KG1 (cell line): ENCODE data around the gene PUS3.

Source experiments
- DNase-seq: peaks from one replicate; lab custom pipeline; 2025; lab: John Stamatoyannopoulos, UW

PUS3 gene

GRCh38 chr11:125941267-125941618, 38.2 kb upstream of the PUS3 start:
- no peak for DNase-seq

GRCh38 chr11:125940145-125940544, 37.1 kb upstream of the PUS3 start:
- no peak for DNase-seq

GRCh38 chr11:125939081-125939521, 36.1 kb upstream of the PUS3 start:
- DNase-seq = no peak

GRCh38 chr11:125938418-125938817, 35.4 kb upstream of the PUS3 start:
- no peak for DNase-seq

GRCh38 chr11:125935618-125936199, 32.7 kb upstream of the PUS3 start:
- no peak for DNase-seq

GRCh38 chr11:125935056-125935455, 32.0 kb upstream of the PUS3 start:
- no peak for DNase-seq

GRCh38 chr11:125934473-125934872, 31.5 kb upstream of the PUS3 start:
- no peak for DNase-seq

GRCh38 chr11:125933030-125933813, 30.2 kb upstream of the PUS3 start:
- no peak for DNase-seq

- DNase-seq = no peak
Measured at GRCh38 chr11:125932301-125932700, 29.3 kb upstream of the PUS3 start.

- DNase-seq = no peak
Measured at GRCh38 chr11:125931668-125932067, 28.7 kb upstream of the PUS3 start.

- no peak for DNase-seq
Measured at GRCh38 chr11:125931116-125931515, 28.1 kb upstream of the PUS3 start.

- DNase-seq = no peak
Measured at GRCh38 chr11:125930076-125930450, 27.1 kb upstream of the PUS3 start.

GRCh38 chr11:125929445-125930075, 26.6 kb upstream of the PUS3 start:
- DNase-seq = no peak

GRCh38 chr11:125926682-125927081, 23.7 kb upstream of the PUS3 start:
- DNase-seq = no peak

- DNase-seq = no peak
Measured at GRCh38 chr11:125925804-125926203, 22.8 kb upstream of the PUS3 start.

GRCh38 chr11:125925247-125925740, 22.3 kb upstream of the PUS3 start:
- DNase-seq = no peak

- no peak for DNase-seq
Measured at GRCh38 chr11:125924384-125925007, 21.5 kb upstream of the PUS3 start.

- no peak for DNase-seq
Measured at GRCh38 chr11:125923633-125924032, 20.6 kb upstream of the PUS3 start.

GRCh38 chr11:125923012-125923579, 20.1 kb upstream of the PUS3 start:
- peak; percentile 49 for DNase-seq

- DNase-seq = no peak
Measured at GRCh38 chr11:125922156-125922555, 19.1 kb upstream of the PUS3 start.

GRCh38 chr11:125921042-125921441, 18.0 kb upstream of the PUS3 start:
- DNase-seq = no peak

GRCh38 chr11:125918140-125918840, 15.3 kb upstream of the PUS3 start:
- DNase-seq = no peak
